Mesodermal cell (in vitro differentiated cells): Measurements from ENCODE around the gene SSR3.
"Not testable (repeated sequence)": the region's sequence is repeated elsewhere in the genome, so short reads cannot be mapped to it uniquely, and the experiment has no call there.

Experiments used
- H3K27ac ChIP-seq: 2 replicates; pipeline ENCODE4 v1.7.0; 2013; ENCODE audit warnings: mild to moderate bottlenecking, low read depth, low read length, moderate library complexity; ENCODE audit not compliant: severe bottlenecking
- H3K36me3 ChIP-seq: 2 replicates; pipeline ENCODE4 v1.7.1; 2013; ENCODE audit warnings: mild to moderate bottlenecking, low read length, moderate library complexity; ENCODE audit not compliant: control insufficient read depth, insufficient read depth
- H3K4me1 ChIP-seq: one replicate; pipeline ENCODE4 v1.7.1; 2013; ENCODE audit warnings: mild to moderate bottlenecking, low read length; ENCODE audit not compliant: insufficient read depth, control insufficient read depth, poor library complexity, severe bottlenecking
- H3K4me3 ChIP-seq: 2 replicates; pipeline ENCODE4 v1.7.0; 2013; ENCODE audit warnings: low read length, control low read depth, mild to moderate bottlenecking; ENCODE audit not compliant: insufficient read depth, poor library complexity, severe bottlenecking; ENCODE audit errors: extremely low read depth
- H3K9me3 ChIP-seq: 2 replicates; pipeline ENCODE4 v1.7.1; 2013; ENCODE audit warnings: mild to moderate bottlenecking, low read length, moderate library complexity; ENCODE audit not compliant: control insufficient read depth
- WGBS, 2 experiments: methylation state at CpG; one replicate each; pipeline ENCODE4 v1.1.5; 2013; ENCODE audit warnings: missing lambda C conversion rate in 2 of 2; ENCODE audit not compliant: insufficient coverage in 2 of 2; 5-methylcytosine and 5-hydroxymethylcytosine counted together

SSR3 gene

DNA sequence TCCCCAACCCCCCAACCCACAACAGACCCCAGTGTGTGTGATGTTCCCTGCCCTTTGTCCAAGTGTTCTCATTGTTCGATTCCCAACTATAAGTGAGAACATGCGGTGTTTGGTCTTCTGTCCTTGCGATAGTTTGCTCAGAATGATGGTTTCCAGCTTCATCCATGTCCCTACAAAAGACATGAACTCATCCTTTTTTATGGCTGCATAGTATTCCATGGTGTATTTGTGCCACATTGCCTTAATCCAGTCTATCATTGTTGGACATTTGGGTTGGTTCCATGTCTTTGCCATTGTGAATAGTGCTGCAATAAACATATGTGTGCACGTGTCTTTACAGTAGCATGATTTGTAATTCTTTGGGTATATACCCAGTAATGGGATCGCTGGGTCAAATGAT, 34.9 kb upstream of the SSR3 start:
- not testable (repeated sequence) for H3K9me3 ChIP-seq, H3K27ac ChIP-seq, H3K36me3 ChIP-seq, H3K4me1 ChIP-seq, H3K4me3 ChIP-seq
- 80 to 100% methylated on average over 2 of the region's 5 CpGs for WGBS, 2 experiments

DNA sequence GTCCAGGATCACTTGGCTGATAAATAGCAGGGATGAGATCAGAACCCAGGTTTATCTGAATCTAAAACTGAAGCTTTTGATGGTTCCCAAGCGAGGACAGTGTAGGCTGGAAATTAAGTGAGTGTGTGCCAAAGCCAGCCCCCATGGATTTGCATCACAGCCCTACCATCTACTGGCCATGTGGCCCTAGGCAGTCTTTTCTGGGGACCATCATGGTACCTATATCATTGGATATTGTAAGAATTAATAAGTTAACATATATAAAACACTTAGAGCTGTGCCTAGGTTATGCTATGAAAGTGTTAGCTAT, 32.8 kb upstream of the SSR3 start:
- Histone ChIP-seq H3K36me3 (no peaks in the 10 kb centered on the region), H3K4me3 (no peak overlapping the region), H3K9me3 (no peaks in the 10 kb centered on the region), H3K27ac (no peak overlapping the region), H3K4me1 (no peaks in the 10 kb centered on the region)
- 0% methylated on average over 1 of the region's 1 CpG; no CpG with 5 or more reads in 1 of the 2 experiments for WGBS, 2 experiments

DNA sequence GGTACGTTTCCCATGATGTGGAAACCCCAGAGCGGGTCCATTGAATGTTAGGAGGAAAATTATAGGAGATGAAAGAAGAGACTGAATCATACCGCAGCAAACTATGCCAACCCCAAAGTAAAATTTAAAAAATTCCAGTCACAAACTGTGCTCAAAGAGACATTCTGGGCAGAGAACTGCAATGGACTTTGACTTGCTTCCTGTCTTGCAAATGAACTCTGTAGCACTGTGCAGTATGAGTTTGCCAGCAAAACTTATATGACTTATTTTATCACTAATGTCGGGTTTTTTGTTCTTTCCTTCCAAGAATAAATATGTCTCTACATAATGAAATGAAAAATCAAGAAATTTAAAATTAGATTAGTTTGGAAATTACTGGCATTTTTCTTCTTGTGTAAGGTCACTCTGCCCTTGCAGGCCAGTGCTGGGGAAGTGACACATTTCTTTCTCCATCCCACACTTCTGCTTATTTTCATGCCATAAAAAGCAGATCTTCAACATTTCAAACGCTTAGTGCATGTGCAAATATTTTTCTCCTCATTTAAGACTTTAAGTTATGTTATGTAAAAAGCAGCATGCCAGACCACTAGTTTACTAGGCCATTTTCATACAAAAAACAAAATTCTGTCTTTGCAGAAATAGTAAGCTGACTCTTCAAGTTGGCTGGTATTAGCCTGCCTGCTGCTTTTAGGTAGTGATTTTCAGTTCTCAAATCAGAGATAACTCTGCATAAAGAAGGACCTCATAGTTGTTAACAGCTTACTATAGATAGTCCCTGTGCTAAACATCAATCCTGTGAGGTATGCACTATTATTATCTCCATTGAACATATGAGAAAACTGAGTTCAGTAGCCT, 32.2 kb upstream of the SSR3 start:
- 80% methylated on average over 1 of the region's 5 CpGs; no CpG with 5 or more reads in 1 of the 2 experiments for WGBS, 2 experiments
- Histone ChIP-seq H3K36me3 (no peaks in the 10 kb centered on the region), H3K9me3 (no peaks in the 10 kb centered on the region), H3K27ac (no peak overlapping the region), H3K4me1 (no peaks in the 10 kb centered on the region), H3K4me3 (no peak overlapping the region)

DNA sequence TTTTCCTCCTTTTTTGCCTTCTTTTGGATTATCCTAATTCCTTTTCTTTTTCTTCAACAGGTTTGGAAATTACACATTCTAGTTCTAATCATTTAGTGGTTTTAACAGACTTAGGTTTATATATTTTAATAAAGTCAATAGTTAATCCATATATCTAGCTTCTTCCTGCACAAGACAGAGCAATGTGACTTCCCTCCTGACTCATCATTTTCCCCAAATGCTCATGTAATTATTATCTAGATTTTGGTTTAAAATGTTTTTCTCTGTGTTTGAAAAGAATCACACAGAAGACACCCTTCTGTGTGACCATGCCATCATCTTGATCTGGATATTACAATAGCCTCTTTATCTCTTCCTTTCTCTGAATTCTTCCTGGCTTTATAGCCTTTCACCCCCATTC, 28.6 kb upstream of the SSR3 start:
- H3K9me3 ChIP-seq = no peaks in the 10 kb centered on the region
- H3K27ac ChIP-seq = no peak overlapping the region
- H3K36me3 ChIP-seq = no peaks in the 10 kb centered on the region
- no peak overlapping the region for H3K4me3 ChIP-seq
- H3K4me1 ChIP-seq = no peaks in the 10 kb centered on the region

DNA sequence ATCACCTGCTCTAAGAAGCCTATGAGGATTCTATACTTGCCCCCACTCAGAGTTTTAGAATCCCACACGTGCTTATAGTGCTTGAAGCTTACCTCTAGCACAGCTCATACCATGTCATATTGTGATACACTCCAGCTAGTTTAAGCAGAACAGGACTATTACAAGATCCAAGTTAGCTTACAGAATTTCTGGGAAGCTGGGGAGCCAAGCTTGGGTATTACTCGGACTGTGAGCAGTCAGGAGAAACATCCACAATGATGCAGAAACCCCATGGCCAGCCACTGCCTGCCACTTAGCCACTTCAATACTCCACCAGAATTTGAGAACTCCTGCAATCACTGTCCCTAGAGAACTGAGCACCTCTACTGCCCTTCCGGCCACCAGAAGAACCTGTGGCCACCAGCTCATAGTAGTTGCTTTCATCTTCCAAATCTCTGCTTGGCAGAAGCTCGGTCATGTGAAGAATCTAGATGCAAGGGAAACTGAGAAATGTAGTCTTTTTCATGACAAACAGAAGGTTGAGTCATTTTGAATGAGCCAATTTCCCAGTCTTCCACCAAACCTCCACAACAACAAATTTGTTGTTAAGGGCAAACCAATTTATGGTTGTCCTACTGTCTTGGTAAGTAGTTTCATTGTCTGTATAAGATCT, 27.7 kb upstream of the SSR3 start:
- Histone ChIP-seq H3K36me3 (no peaks in the 10 kb centered on the region), H3K9me3 (no peaks in the 10 kb centered on the region), H3K4me1 (no peaks in the 10 kb centered on the region), H3K27ac (no peak overlapping the region), H3K4me3 (no peak overlapping the region)
- 95 to 100% methylated on average over 2 of the region's 4 CpGs for WGBS, 2 experiments

DNA sequence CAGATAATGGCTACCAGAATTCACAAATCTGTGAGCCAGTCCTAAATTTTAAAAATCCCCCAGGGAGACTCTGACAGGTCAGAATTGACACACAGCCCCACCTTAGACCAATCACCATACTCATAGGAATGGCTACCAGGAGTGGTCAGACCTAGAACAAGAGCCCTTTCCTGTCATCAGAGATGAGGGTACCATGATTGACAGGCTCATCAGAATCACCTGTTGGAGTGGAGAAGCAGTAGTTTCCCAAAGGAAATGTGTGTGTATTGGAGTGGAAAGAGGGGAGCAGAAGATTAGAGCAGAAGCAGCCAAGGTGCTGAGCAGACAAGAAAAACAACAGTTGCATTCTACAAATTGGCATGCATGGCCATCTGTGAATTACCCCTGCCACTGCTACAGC, 27.0 kb upstream of the SSR3 start:
- Histone ChIP-seq H3K4me1 (no peaks in the 10 kb centered on the region), H3K4me3 (no peak overlapping the region), H3K9me3 (no peaks in the 10 kb centered on the region), H3K36me3 (no peaks in the 10 kb centered on the region), H3K27ac (no peak overlapping the region)

DNA sequence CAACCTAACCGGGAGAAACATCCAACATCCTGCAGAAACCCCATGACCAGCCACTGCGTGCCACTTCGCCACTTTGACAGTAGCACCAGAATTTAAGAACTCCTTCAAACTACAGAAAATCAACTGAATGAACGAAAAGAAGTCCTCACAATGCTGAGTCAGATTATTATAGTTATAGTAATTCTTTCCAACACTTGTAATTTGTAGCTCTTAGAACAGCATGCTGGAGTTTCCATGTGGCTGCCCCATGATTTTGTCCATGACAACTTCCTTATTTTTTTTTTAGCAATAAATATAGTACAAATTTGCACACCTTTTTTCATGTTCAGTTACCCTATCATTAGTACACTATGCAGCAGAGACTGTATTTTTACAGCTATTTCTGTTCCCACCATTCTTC, 26.1 kb upstream of the SSR3 start:
- H3K27ac ChIP-seq = no peak overlapping the region
- H3K36me3 ChIP-seq = no peaks in the 10 kb centered on the region

DNA sequence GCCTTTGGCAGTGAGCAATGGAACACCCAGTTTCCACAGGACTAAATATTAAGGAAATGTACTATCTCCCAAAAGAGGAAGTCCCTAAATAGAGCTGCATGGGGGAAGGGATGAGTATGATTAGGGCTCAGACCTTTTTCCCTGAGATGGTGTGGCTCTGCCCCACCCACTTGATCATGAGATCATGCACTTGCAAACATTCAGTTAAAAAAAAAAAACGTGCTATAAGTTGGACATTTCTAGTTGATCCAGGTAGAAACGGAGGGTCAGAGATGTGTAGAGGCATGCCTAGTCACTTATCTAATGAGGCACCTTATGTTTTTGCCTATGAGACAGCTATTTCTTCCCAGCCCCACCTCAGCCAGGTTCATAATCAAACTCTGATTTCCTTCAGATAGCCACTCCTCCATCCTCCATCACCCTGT, 24.5 kb upstream of the SSR3 start:
- Histone ChIP-seq H3K4me3 (no peak overlapping the region), H3K9me3 (no peaks in the 10 kb centered on the region), H3K36me3 (no peaks in the 10 kb centered on the region), H3K4me1 (no peaks in the 10 kb centered on the region), H3K27ac (no peak overlapping the region)
- WGBS, 2 experiments = 100% methylated on average over 1 of the region's 2 CpGs

More for the DNA sequence above, 26.1 kb upstream of the SSR3 start:
- 95% methylated on average over 3 of the region's 4 CpGs; no CpG with 5 or more reads in 1 of the 2 experiments for WGBS, 2 experiments
- Histone ChIP-seq H3K9me3 (no peaks in the 10 kb centered on the region), H3K4me3 (no peak overlapping the region), H3K4me1 (no peaks in the 10 kb centered on the region)

DNA sequence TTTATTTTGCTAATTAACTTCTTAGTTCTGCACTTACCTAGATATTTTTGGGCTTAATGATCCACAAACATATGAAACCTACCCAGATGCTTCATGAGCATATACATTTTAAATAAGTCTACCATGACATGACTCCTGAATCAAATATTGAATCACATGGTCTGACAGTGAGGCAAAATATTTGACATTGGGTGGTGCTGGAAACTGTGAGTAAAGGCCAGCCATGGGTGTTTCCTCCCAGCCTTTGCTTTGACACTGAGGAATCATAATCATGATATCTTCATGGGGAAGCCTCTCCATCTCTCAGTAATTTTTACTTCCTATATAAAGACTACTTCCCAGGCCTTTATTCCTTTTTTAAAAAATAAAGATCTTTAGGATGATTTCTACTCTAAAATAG, 22.8 kb upstream of the SSR3 start:
- Histone ChIP-seq H3K9me3 (no peaks in the 10 kb centered on the region), H3K27ac (no peak overlapping the region), H3K4me3 (no peak overlapping the region), H3K4me1 (no peaks in the 10 kb centered on the region), H3K36me3 (no peaks in the 10 kb centered on the region)

DNA sequence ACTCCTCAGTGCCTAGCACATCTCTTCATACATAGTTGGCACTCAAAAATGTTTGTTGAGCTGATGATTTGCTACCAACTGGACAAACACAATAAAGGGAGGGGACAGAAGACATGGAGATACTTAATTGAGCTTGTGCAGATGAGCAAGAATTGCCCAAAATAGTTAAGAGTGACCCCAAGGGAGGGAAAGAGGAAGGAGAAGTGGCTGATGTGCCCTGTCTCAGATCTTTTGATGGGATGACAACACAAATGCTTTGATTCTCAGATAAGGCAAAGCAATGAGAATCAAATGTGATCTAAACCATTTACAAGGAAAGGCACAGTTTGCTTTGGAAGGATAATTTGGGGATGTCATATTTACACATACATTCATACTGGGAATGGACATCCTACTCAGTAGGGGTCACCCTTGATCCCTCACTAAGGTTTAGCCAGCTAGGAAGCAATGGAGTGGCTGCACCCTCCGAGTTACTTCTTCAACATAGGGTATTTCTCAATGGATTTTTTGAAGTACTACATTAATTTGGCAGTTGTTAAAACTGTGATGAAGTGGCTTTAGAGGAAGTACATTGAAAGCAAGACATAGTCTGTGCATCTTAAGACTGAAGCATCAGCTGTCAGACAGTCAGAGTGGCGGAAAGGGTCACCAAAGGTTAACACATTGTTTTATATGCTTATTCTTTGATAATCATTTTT, 21.9 kb upstream of the SSR3 start:
- no peak overlapping the region for H3K4me3 ChIP-seq
- no peaks in the 10 kb centered on the region for H3K4me1 ChIP-seq
- H3K9me3 ChIP-seq = no peaks in the 10 kb centered on the region
- 67% methylated on average over 1 of the region's 2 CpGs; no CpG with 5 or more reads in 1 of the 2 experiments for WGBS, 2 experiments
- H3K36me3 ChIP-seq = no peaks in the 10 kb centered on the region
- no peak overlapping the region for H3K27ac ChIP-seq

DNA sequence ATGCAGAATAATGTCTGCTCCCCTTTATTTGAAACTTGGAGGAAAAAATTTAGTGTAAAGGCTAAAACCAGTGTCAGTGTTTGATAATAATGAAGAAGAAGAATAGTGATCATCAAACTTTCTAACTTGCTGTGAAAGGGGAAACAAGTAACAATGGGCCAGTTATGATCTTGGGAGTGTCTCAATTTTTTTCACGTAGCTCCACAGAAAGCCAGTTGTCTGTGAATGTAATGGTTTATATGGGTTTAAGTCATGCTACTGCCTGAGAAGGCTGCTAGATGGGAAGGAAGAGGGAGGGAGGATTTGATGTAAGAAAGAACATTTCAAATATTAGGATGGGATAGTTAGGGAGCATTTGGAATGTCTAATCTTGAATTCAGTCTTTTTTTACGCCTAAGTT, 21.1 kb upstream of the SSR3 start:
- no peaks in the 10 kb centered on the region for H3K9me3 ChIP-seq
- H3K4me3 ChIP-seq = no peak overlapping the region
- 80 to 89% methylated on average over 1 to 2 of the region's 2 CpGs for WGBS, 2 experiments

More for the DNA sequence above, 21.1 kb upstream of the SSR3 start:
- H3K27ac ChIP-seq = no peak overlapping the region
- no peaks in the 10 kb centered on the region for H3K36me3 ChIP-seq
- no peaks in the 10 kb centered on the region for H3K4me1 ChIP-seq
